ENCODE data around the gene SLC16A14.

Gene SLC16A14

DNA sequence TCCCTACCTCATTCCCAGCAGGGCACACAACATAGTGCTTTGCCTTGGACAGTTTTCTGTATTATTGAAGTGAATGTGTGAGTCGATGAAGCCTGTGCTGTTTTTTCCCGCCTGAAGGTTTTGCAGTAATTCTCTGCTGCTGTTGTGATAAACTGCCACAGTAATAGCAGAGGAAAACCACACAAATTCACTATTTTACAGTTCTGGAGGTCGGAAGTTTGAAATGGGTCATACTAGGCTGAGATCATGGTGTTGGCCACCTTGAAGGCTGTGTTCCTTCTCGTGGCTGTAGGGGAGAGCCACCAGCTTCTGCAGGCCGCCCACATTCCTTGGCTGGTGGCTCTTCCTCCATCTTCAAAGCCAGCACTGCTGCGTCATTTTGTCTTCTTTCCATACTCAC lies 678 bp upstream of the SLC16A14 start:
- Histone ChIP-seq H3K4me3 (ENCODE audit: insufficient read depth, low read length, poor library complexity, severe bottlenecking) (no peak overlapping the region), H3K9me2 (replicated peaks; ENCODE audit: insufficient read depth, low read length) (no peaks in the 10 kb centered on the region), H2AFZ (ENCODE audit: low read depth, low read length, severe bottlenecking) (no peak overlapping the region), H4K20me1 (ENCODE audit: low read depth, low read length) (no peaks in the 10 kb centered on the region), H3K36me3 (ENCODE audit: low read length) (no peaks in the 10 kb centered on the region), H3K9ac (ENCODE audit: low read length) (no peak overlapping the region), H3K79me2 (ENCODE audit: insufficient read depth, low read length) (no peaks in the 10 kb centered on the region), H3F3A (ENCODE audit: insufficient read depth) (0 out of 2 replicates have a peak, but pooled peaks cover 3% of the 10 kb centered on the region), H3K4me2 (ENCODE audit: low read depth, low read length, poor library complexity, severe bottlenecking) (no peak overlapping the region), H3K27ac (ENCODE audit: low read depth, low read length) (no peak overlapping the region), H3K27me3 (ENCODE audit: low read length) (no peaks in the 10 kb centered on the region), H3K9me3 (ENCODE audit: insufficient read depth, low read length) (no peaks in the 10 kb centered on the region)
- TF ChIP-seq, protein P1, sequence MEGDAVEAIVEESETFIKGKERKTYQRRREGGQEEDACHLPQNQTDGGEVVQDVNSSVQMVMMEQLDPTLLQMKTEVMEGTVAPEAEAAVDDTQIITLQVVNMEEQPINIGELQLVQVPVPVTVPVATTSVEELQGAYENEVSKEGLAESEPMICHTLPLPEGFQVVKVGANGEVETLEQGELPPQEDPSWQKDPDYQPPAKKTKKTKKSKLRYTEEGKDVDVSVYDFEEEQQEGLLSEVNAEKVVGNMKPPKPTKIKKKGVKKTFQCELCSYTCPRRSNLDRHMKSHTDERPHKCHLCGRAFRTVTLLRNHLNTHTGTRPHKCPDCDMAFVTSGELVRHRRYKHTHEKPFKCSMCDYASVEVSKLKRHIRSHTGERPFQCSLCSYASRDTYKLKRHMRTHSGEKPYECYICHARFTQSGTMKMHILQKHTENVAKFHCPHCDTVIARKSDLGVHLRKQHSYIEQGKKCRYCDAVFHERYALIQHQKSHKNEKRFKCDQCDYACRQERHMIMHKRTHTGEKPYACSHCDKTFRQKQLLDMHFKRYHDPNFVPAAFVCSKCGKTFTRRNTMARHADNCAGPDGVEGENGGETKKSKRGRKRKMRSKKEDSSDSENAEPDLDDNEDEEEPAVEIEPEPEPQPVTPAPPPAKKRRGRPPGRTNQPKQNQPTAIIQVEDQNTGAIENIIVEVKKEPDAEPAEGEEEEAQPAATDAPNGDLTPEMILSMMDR (IDR thresholded peaks at IDR 0.05; ENCODE audit: insufficient read depth, low read length, poor library complexity, severe bottlenecking) = no peak
- no peak for TF ChIP-seq EZH2phosphoT487 (conservative IDR thresholded peaks at IDR 0.05; ENCODE audit: low read length)

DNA sequence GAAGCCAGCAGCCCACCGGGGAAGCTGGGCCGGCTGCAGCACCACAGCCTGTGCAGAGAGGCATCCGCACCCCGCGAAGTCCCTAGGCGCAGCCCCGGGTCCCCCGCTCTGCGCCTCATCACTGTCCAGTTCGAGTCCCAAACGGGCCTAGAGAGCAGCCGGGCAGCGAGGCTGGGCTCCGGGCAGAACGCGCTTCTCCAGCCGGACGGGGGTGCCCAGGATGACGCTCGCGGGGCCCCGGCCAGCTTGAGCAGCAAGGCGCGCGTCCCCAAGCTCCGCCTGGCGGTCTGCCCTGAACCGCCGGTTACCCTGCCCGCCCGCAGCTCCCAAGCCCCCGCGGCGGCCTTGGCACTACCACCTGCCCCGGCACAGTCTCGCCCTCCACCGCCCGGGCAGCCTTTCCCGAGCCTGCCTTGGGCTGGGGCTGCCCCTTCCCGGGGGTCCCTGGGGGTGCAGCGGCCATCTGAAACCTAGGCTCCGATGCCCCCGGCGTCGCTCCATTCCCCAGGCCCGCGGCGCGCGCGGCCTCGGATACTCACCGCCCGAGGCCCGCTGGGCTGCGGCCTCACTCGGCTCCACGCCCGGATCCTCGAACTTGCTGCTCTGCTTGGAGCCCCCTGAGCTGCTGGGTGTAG lies 591 bp downstream of the SLC16A14 start:
- TF ChIP-seq, protein P1 (IDR thresholded peaks at IDR 0.05; ENCODE audit: insufficient read depth, low read length, poor library complexity, severe bottlenecking) = no peak
- no peak for TF ChIP-seq EZH2phosphoT487 (conservative IDR thresholded peaks at IDR 0.05; ENCODE audit: low read length)
- Histone ChIP-seq H2AFZ (ENCODE audit: low read depth, low read length, severe bottlenecking) (peak overlapping the region; percentile 89), H3K36me3 (ENCODE audit: low read length) (no peaks in the 10 kb centered on the region), H3K9me3 (ENCODE audit: insufficient read depth, low read length) (no peaks in the 10 kb centered on the region), H3F3A (ENCODE audit: insufficient read depth) (0 out of 2 replicates have a peak, but pooled peaks cover 3% of the 10 kb centered on the region), H3K79me2 (ENCODE audit: insufficient read depth, low read length) (no peaks in the 10 kb centered on the region), H3K4me3 (ENCODE audit: insufficient read depth, low read length, poor library complexity, severe bottlenecking) (peak overlapping the region; percentile 58), H3K4me2 (ENCODE audit: low read depth, low read length, poor library complexity, severe bottlenecking) (peak overlapping the region; percentile 84), H3K27me3 (ENCODE audit: low read length) (no peaks in the 10 kb centered on the region), H3K27ac (ENCODE audit: low read depth, low read length) (peak overlapping the region; percentile 76), H4K20me1 (ENCODE audit: low read depth, low read length) (no peaks in the 10 kb centered on the region), H3K9ac (ENCODE audit: low read length) (peak overlapping the region; percentile 58), H3K9me2 (replicated peaks; ENCODE audit: insufficient read depth, low read length) (no peaks in the 10 kb centered on the region)

DNA sequence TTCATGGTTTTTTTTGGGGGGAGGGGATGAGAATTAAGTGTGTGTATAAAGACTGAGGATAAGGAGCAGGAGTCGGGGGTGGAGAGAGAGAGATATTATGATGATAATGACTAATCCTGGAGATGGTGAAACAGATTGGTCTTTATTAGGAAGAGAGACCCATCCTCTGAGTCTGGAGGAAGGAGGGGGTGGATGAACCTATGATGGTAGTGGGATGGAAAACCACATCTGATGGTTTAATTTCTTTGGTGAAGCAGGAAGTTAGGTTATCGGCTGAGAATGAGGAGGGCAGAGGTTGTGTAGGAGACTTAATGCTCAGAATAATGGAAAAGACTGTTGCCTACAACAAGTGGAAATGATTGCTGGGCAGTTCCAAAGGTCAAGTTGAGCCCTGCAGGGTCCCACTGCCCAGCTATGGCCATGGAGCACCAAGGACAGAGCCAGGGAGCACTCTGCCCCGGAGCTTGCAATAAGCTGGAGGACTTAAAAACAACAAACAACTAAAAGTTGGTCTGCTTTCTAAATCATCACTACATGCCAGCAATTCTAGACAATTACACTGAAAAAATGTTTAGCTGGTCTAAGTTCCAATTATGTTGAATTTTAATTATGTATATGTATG lies 7.9 kb downstream of the SLC16A14 start:
- Histone ChIP-seq H3K9me2 (replicated peaks; ENCODE audit: insufficient read depth, low read length) (no peaks in the 10 kb centered on the region), H3K4me3 (ENCODE audit: insufficient read depth, low read length, poor library complexity, severe bottlenecking) (no peak overlapping the region), H3K27ac (ENCODE audit: low read depth, low read length) (no peak overlapping the region), H4K20me1 (ENCODE audit: low read depth, low read length) (no peaks in the 10 kb centered on the region), H3K36me3 (ENCODE audit: low read length) (no peaks in the 10 kb centered on the region), H3K79me2 (ENCODE audit: insufficient read depth, low read length) (no peaks in the 10 kb centered on the region; the same call in 1 of the 2 replicates), H2AFZ (ENCODE audit: low read depth, low read length, severe bottlenecking) (no peak overlapping the region), H3K9me3 (ENCODE audit: insufficient read depth, low read length) (no peaks in the 10 kb centered on the region), H3F3A (ENCODE audit: insufficient read depth) (no peaks in the 10 kb centered on the region), H3K27me3 (ENCODE audit: low read length) (no peaks in the 10 kb centered on the region), H3K4me2 (ENCODE audit: low read depth, low read length, poor library complexity, severe bottlenecking) (no peak overlapping the region), H3K9ac (ENCODE audit: low read length) (no peak overlapping the region)
- TF ChIP-seq EZH2phosphoT487 (conservative IDR thresholded peaks at IDR 0.05; ENCODE audit: low read length) = no peak
- TF ChIP-seq, protein P1 (IDR thresholded peaks at IDR 0.05; ENCODE audit: insufficient read depth, low read length, poor library complexity, severe bottlenecking) = no peak
